ENCODE results near the gene SLC25A1. TPM values are rescaled to one million over a fixed set of nuclear protein-coding genes. Genes with fewer than 3 reads are reported as not detected.
A peak's percentile ranks its signal among the peaks of the same experiment; 100 is the strongest.

Gene SLC25A1
- total and polyA plus RNA-seq, 2 of the 4 experiments (the other 2 are of a cell fraction) = 41.0 to 56.5 TPM

GRCh38 chr22:19126309-19127273 lies 51.9 kb downstream of the SLC25A1 start:
- H2AK9ac ChIP-seq (replicated peaks; ENCODE audit: low read depth, low read length, poor library complexity) = peak overlapping the region; percentile 42
- dilution Hi-C loops (cut with HindIII; ENCODE audit: low sequenced_read_pairs, unreplicated experiment) (no loop called here), intact Hi-C loops (cut with micrococcal nuclease) (no loop called here), in situ Hi-C loops (cut with MboI; ENCODE audit: low sequenced_read_pairs) (no loop called here)
- no peak overlapping the region for H2BK120ac ChIP-seq (ENCODE audit: low read depth, low read length)
- peaks cover 3% of the 10 kb centered on the region for H4K20me1 ChIP-seq (ENCODE audit: insufficient read depth, low read length)
- no peaks in the 10 kb centered on the region for H3K9me3 ChIP-seq (ENCODE audit: control insufficient read depth, insufficient read depth, low read length)
- H3K4me3 ChIP-seq (ENCODE audit: insufficient read depth, low read depth, low read length) = no peak overlapping the region
- TF ChIP-seq POLR2A (IDR thresholded peaks at IDR 0.05; ENCODE audit: low read depth, low read length) (no peak), CHD1 (IDR thresholded peaks at IDR 0.05; ENCODE audit: low read depth, low read length) (no peak), RFX5 (IDR thresholded peaks at IDR 0.05; ENCODE audit: low read depth, low read length) (no peak), SMC3 (IDR thresholded peaks at IDR 0.05; ENCODE audit: low read depth, low read length) (no peak), BHLHE40 (IDR thresholded peaks at IDR 0.05; ENCODE audit: low read depth, low read length) (no peak), MAFK (IDR thresholded peaks at IDR 0.05; ENCODE audit: low read depth, low read length) (no peak), NFE2L2 (IDR thresholded peaks at IDR 0.05; ENCODE audit: low read depth, low read length) (no peak), RCOR1 (IDR thresholded peaks at IDR 0.05; ENCODE audit: insufficient replicate concordance, low read length) (no peak), CTCF (conservative IDR thresholded peaks at IDR 0.05; ENCODE audit: low read depth, low read length) (no peak), MAZ (IDR thresholded peaks at IDR 0.05; ENCODE audit: borderline replicate concordance, low read depth, low read length) (no peak), FOS (IDR thresholded peaks at IDR 0.05; ENCODE audit: low read depth, low read length) (no peak), RAD21 (IDR thresholded peaks at IDR 0.05; ENCODE audit: low read length) (no peak), CEBPB (IDR thresholded peaks at IDR 0.05; ENCODE audit: low read depth, low read length) (no peak)
- TF ChIP-seq, protein P1, sequence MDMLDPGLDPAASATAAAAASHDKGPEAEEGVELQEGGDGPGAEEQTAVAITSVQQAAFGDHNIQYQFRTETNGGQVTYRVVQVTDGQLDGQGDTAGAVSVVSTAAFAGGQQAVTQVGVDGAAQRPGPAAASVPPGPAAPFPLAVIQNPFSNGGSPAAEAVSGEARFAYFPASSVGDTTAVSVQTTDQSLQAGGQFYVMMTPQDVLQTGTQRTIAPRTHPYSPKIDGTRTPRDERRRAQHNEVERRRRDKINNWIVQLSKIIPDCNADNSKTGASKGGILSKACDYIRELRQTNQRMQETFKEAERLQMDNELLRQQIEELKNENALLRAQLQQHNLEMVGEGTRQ (IDR thresholded peaks at IDR 0.05; ENCODE audit: low read depth, low read length) = no peak
- no peak overlapping the region for H3K27ac ChIP-seq (ENCODE audit: insufficient read depth, low read length)
- peaks cover 3% of the 10 kb centered on the region; the same call in 1 of the 2 replicates for H3K9me1 ChIP-seq (ENCODE audit: insufficient read depth, low read length)
- no peak for ATAC-seq (ENCODE audit: low read depth)
- no peak overlapping the region for H2BK15ac ChIP-seq (ENCODE audit: low read depth, low read length)
- no peak overlapping the region for H2BK20ac ChIP-seq (ENCODE audit: low read depth, low read length)
- peaks cover 3% of the 10 kb centered on the region; the same call in 1 of the 2 replicates for H3K36me3 ChIP-seq (ENCODE audit: control insufficient read depth, insufficient read depth, low read length)
- H3K56ac ChIP-seq (ENCODE audit: extremely low read depth, insufficient read depth, low read length) = no peak overlapping the region
- no peak overlapping the region for H3K14ac ChIP-seq (replicated peaks; ENCODE audit: low read depth, low read length)
- peaks cover 0 to 2% of the 10 kb centered on the region in 2 experiments; a peak in 1 of 4 replicates for H3K79me1 ChIP-seq (ENCODE audit: low read depth in 1 of 2, low read length in 2 of 2)
- no peak overlapping the region for H3K18ac ChIP-seq (ENCODE audit: low read depth, low read length)
- ChIA-PET POLR2A (ENCODE audit: unreplicated experiment) (no interaction called here), CTCF (no interaction called here)
- H3K4ac ChIP-seq (ENCODE audit: low read depth, low read length) = no peak overlapping the region
- no peak overlapping the region for H4K8ac ChIP-seq (ENCODE audit: low read depth in 2 of 2, low read length in 2 of 2)
- no peak overlapping the region for H3K4me2 ChIP-seq (ENCODE audit: low read depth, low read length)
- no peak overlapping the region for H4K5ac ChIP-seq (ENCODE audit: low read depth, low read length)
- WGBS, 2 experiments (ENCODE audit: extremely low coverage in 2 of 2, insufficient read length in 1 of 2) = 82% methylated on average over 10 of the region's 19 CpGs; no CpG with 5 or more reads in 1 of the 2 experiments
- H3K27me3 ChIP-seq (ENCODE audit: control insufficient read depth, insufficient read depth, low read length) = no peaks in the 10 kb centered on the region
- no peak overlapping the region for H2AFZ ChIP-seq (replicated peaks; ENCODE audit: low read length, poor library complexity)
- H3K23ac ChIP-seq (ENCODE audit: low read depth, low read length) = no peak overlapping the region
- DNase-seq = no peak
- no TSS peak for BruUV-seq (replicated peaks)
- no peak overlapping the region for H2AK5ac ChIP-seq (ENCODE audit: low read depth, low read length)
- no peak overlapping the region for H2BK5ac ChIP-seq (ENCODE audit: low read depth, low read length, poor library complexity, severe bottlenecking)
- H3K9ac ChIP-seq (ENCODE audit: low read depth, low read length) = no peak overlapping the region
- H4K91ac ChIP-seq (ENCODE audit: insufficient read depth, low read depth, low read length) = no peak overlapping the region
- peaks cover 4% of the 10 kb centered on the region for H3K4me1 ChIP-seq (ENCODE audit: control insufficient read depth, insufficient read depth, low read length)
